Activated CD4-positive, alpha-beta T cell treated with anti-CD3 and anti-CD28 coated beads, Interleukin-10, Interleukin-2, amounts not matched to agents 100 ng/mL and 50 ng/mL, durations not matched to agents 16 hours and 8 hours (primary cell): ENCODE results near the gene CYTH2.
"Not testable (repeated sequence)": the region's sequence is repeated elsewhere in the genome, so short reads cannot be mapped to it uniquely, and the experiment has no call there.

ENCODE experiments used
- DNase-seq: peaks from one replicate; pipeline ENCODE4 v3.0.0-alpha.2; 2020

Gene CYTH2

GRCh38 chr19:48513289-48514122 is 44.3 kb downstream of the CYTH2 start:
- peak; percentile 85 for DNase-seq

- DNase-seq: no peak
Observed at GRCh38 chr19:48514123-48514458, 44.9 kb downstream of the CYTH2 start.

- DNase-seq: no peak
Observed at GRCh38 chr19:48516536-48516935, 47.4 kb downstream of the CYTH2 start.

GRCh38 chr19:48518207-48518606 is 49.0 kb downstream of the CYTH2 start:
- no peak for DNase-seq

- DNase-seq: not testable (repeated sequence)
Observed at GRCh38 chr19:48519426-48519825, 50.3 kb downstream of the CYTH2 start.

GRCh38 chr19:48520134-48520533 is 51.0 kb downstream of the CYTH2 start:
- no peak for DNase-seq

- DNase-seq: no peak
Observed at GRCh38 chr19:48524221-48524620, 55.1 kb downstream of the CYTH2 start.

- no peak for DNase-seq
Observed at GRCh38 chr19:48524732-48525131, 55.6 kb downstream of the CYTH2 start.

- no peak for DNase-seq
Observed at GRCh38 chr19:48529156-48529555, 60.0 kb downstream of the CYTH2 start.

- DNase-seq: no peak
Observed at GRCh38 chr19:48530066-48530720, 61.0 kb downstream of the CYTH2 start.

GRCh38 chr19:48530770-48531169 is 61.6 kb downstream of the CYTH2 start:
- no peak for DNase-seq
